CD4-positive, alpha-beta T cell (primary cell): ENCODE results near the gene TRAF3. TPM values are rescaled to one million over a fixed set of nuclear protein-coding genes. Genes with fewer than 3 reads are reported as not detected.

Source experiments
- ATAC-seq: fragments of 200-7000 bp; cut with Tn5 transposase; one replicate; pipeline ENCODE4 v1.10.0; 2022; ENCODE audit warnings: mild to moderate bottlenecking; ENCODE audit not compliant: poor library complexity
- CTCF ChIA-PET: fragments of 350-600 bp; sonication (Branson Sonifier 250); formaldehyde crosslinking; loops from one replicate; lab custom pipeline; 2021; ENCODE audit warnings: antibody characterized with exemption, inconsistent platforms; lab: Charles Lee
- POLR2A ChIA-PET: fragments of 350-600 bp; sonication (Branson Sonifier 250); formaldehyde crosslinking; loops from one replicate; lab custom pipeline; 2021; ENCODE audit warnings: antibody characterized with exemption, inconsistent platforms; lab: Charles Lee
- DNase-seq, 14 experiments: peaks; one replicate each; pipeline ENCODE4 v3.0.0-alpha.2; 2013 to 2020; ENCODE audit warnings: mixed read lengths in 2 of 14
- H3K27ac ChIP-seq, 2 donors: one replicate each; pipeline versions ENCODE4 v1.5.1 to v1.7.0; 2013; ENCODE audit warnings: low read length in 2 of 2, low read depth in 1 of 2, mild to moderate bottlenecking in 1 of 2
- H3K27me3 ChIP-seq, 2 experiments: 1 replicate in 1 of 2; 2 replicates in 1 of 2; pipeline versions ENCODE4 v1.6.1 to v1.7.0; 2013; ENCODE audit warnings: low read length in 2 of 2, control low read depth in 1 of 2, mild to moderate bottlenecking in 1 of 2, moderate library complexity in 1 of 2; ENCODE audit not compliant: insufficient read depth in 2 of 2, control insufficient read depth in 1 of 2
- H3K36me3 ChIP-seq: one replicate; pipeline ENCODE4 v1.6.1; 2013; ENCODE audit warnings: low read length, control low read depth; ENCODE audit not compliant: insufficient read depth
- H3K4me1 ChIP-seq: one replicate; pipeline ENCODE4 v1.6.1; 2013; ENCODE audit warnings: low read length, control low read depth; ENCODE audit not compliant: insufficient read depth
- H3K4me3 ChIP-seq: one replicate; pipeline ENCODE4 v1.5.1; 2013; ENCODE audit warnings: mild to moderate bottlenecking, low read length, moderate library complexity
- H3K9me3 ChIP-seq, 2 experiments: 1 replicate in 1 of 2; 2 replicates in 1 of 2; pipeline versions ENCODE4 v1.6.1 to v1.7.0; 2013; ENCODE audit warnings: low read length in 2 of 2, mild to moderate bottlenecking in 2 of 2, control low read depth in 1 of 2, moderate library complexity in 1 of 2; ENCODE audit not compliant: control insufficient read depth in 1 of 2, insufficient read depth in 1 of 2
- H3K27ac Mint-ChIP-seq: one replicate; pipeline ENCODE4 v1.8.0; 2020; ENCODE audit warnings: mixed read lengths
- H3K27me3 Mint-ChIP-seq: one replicate; pipeline ENCODE4 v1.8.0; 2021; ENCODE audit warnings: mixed read lengths
- H3K36me3 Mint-ChIP-seq: one replicate; pipeline ENCODE4 v1.8.0; 2021; ENCODE audit warnings: low read depth, mixed read lengths
- H3K4me1 Mint-ChIP-seq: one replicate; pipeline ENCODE4 v1.8.0; 2021; ENCODE audit warnings: low read depth, mixed read lengths
- H3K4me3 Mint-ChIP-seq: one replicate; pipeline ENCODE4 v1.8.0; 2020; ENCODE audit warnings: mild to moderate bottlenecking, mixed read lengths
- H3K9me3 Mint-ChIP-seq: one replicate; pipeline ENCODE4 v1.8.0; 2020; ENCODE audit warnings: mixed read lengths
- intact Hi-C, 2 experiments: fragments of 100-400 bp; cut with DNase I in 1 of 2; cut with micrococcal nuclease in 1 of 2; formaldehyde crosslinking; loops; one replicate each; pipeline versions ENCODE4 v1.15.1 to v1.9.0; 2023 to 2025; cut with DNase I, micrococcal nuclease
- total RNA-seq, 174 experiments: library from RNA in 2 of 174; stranded (reverse) in 2 of 174; gene quantifications; one replicate each; pipeline ENCODE4 v1.2.3 and lab custom pipeline; 2021 to 2026
- TF ChIP-seq, protein P1 (sequence below): fragments of 200-600 bp; IDR thresholded peaks from one replicate; pipeline ENCODE4 v1.8.0; 2022; ENCODE audit warnings: antibody characterized with exemption, mild to moderate bottlenecking

TRAF3 gene
- total RNA-seq, 2 experiments from 2014 or later = 27.1 to 32.4 TPM

DNA sequence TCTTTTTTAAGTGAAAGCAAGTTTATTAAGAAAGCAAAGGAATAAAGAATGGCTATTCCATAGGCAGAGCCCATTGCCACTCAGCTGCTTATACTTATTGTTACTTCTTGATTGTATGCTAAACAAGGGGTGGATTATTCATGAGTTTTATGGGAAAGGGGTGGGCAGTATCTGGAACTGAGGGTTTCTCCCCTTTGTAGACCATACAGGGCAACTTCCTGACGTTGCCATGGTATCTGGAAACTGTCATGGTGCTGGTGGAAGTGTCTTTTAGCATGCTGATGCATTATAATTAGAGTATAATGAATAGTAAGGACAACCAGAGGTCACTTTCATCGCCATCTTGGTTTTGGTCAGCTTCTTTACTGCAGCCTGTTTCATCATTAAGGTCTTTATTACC lies 78.9 kb downstream of the TRAF3 start:
- Histone ChIP-seq H3K4me1 (no peaks in the 10 kb centered on the region), H3K9me3 (peaks cover 3% of the 10 kb centered on the region in 2 experiments), H3K27ac (no peak overlapping the region), H3K36me3 (peaks cover 7% of the 10 kb centered on the region), H3K27me3 (no peaks in the 10 kb centered on the region), H3K4me3 (no peak overlapping the region)
- H3K4me3 Mint-ChIP-seq = no peak overlapping the region
- H3K36me3 Mint-ChIP-seq = peaks cover 71% of the 10 kb centered on the region
- ChIA-PET CTCF (no interaction called here), POLR2A (interaction anchor here (0.6 kb wide), 1 partner anchor 110 kb away, joined by 3 read pairs; no protein-coding TSS in a partner anchor)
- H3K4me1 Mint-ChIP-seq = peaks cover 11% of the 10 kb centered on the region
- peaks cover 8% of the 10 kb centered on the region for H3K9me3 Mint-ChIP-seq
- H3K27me3 Mint-ChIP-seq = no peaks in the 10 kb centered on the region
- intact Hi-C loops = no loop called here
- H3K27ac Mint-ChIP-seq = no peak overlapping the region
- ATAC-seq = no peak
- TF ChIP-seq, protein P1, sequence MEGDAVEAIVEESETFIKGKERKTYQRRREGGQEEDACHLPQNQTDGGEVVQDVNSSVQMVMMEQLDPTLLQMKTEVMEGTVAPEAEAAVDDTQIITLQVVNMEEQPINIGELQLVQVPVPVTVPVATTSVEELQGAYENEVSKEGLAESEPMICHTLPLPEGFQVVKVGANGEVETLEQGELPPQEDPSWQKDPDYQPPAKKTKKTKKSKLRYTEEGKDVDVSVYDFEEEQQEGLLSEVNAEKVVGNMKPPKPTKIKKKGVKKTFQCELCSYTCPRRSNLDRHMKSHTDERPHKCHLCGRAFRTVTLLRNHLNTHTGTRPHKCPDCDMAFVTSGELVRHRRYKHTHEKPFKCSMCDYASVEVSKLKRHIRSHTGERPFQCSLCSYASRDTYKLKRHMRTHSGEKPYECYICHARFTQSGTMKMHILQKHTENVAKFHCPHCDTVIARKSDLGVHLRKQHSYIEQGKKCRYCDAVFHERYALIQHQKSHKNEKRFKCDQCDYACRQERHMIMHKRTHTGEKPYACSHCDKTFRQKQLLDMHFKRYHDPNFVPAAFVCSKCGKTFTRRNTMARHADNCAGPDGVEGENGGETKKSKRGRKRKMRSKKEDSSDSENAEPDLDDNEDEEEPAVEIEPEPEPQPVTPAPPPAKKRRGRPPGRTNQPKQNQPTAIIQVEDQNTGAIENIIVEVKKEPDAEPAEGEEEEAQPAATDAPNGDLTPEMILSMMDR = no peak
- no peak for DNase-seq

DNA sequence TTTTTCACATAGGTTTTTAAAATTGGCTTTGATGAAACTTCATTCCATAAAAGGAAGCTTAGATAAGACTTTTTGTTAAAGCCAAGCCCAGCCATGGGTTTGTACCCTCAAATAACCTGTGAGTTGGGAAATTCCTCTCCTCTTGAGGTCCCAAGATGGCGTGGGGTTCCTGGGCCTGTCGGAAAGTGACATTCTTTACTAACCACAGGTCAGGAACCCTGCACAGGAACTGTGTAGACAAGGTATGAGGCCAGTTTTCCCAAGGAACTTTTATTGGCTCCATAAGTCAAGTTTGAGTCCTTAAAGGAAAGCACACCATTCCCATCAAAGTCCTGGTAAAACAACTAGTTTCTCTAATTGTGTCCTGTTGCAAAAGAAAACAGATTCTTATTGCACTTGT lies 80.2 kb downstream of the TRAF3 start:
- Mint-ChIP-seq H3K4me3 (no peak overlapping the region), H3K4me1 (peaks cover 11% of the 10 kb centered on the region), H3K27ac (no peak overlapping the region), H3K9me3 (peaks cover 13% of the 10 kb centered on the region), H3K27me3 (no peaks in the 10 kb centered on the region), H3K36me3 (peaks cover 79% of the 10 kb centered on the region)
- DNase-seq (no peak), ATAC-seq (no peak)
- ChIA-PET CTCF (no interaction called here), POLR2A (no interaction called here)
- Histone ChIP-seq H3K27ac (no peak overlapping the region), H3K4me1 (no peaks in the 10 kb centered on the region), H3K36me3 (peaks cover 7% of the 10 kb centered on the region), H3K4me3 (no peak overlapping the region), H3K9me3 (peaks cover 8 to 15% of the 10 kb centered on the region in 2 experiments), H3K27me3 (no peaks in the 10 kb centered on the region)
- TF ChIP-seq, protein P1 = no peak
- intact Hi-C loops = no loop called here

DNA sequence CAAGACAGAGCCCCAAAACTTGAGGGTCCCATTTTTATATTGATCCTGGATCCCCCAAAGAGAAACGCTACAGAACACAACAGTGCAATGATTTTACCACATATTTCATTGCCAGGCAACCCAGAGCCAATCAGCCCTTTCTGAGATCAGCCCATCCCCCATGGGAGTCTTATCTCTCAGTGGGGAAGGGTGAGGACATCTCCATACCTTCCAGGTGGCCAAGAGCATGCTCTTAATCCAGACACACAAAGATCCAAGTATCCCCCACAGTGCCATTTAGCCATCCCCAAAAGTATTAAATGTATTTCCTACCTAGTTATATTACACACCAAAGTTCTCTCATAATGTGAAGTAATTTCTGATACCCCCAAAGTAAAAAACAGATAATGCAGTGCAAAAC lies 82.7 kb downstream of the TRAF3 start:
- no peaks in the 10 kb centered on the region for H3K4me1 ChIP-seq
- H3K9me3 ChIP-seq = peaks cover 15 to 24% of the 10 kb centered on the region in 2 experiments
- peaks cover 13% of the 10 kb centered on the region for H3K9me3 Mint-ChIP-seq
- no peak overlapping the region for H3K4me3 ChIP-seq
- H3K27ac Mint-ChIP-seq = no peak overlapping the region
- H3K36me3 ChIP-seq = peaks cover 16% of the 10 kb centered on the region
- POLR2A ChIA-PET = no interaction called here
- TF ChIP-seq, protein P1 = no peak
- intact Hi-C loops = no loop called here
- ATAC-seq (no peak), DNase-seq (no peak)
- H3K36me3 Mint-ChIP-seq = peaks cover 87% of the 10 kb centered on the region
- no peaks in the 10 kb centered on the region for H3K27me3 Mint-ChIP-seq
- H3K4me3 Mint-ChIP-seq = no peak overlapping the region
- peaks cover 3% of the 10 kb centered on the region for H3K4me1 Mint-ChIP-seq
- CTCF ChIA-PET = no interaction called here
- H3K27ac ChIP-seq = no peak overlapping the region
- no peaks in the 10 kb centered on the region for H3K27me3 ChIP-seq
